Activated T-helper 1 cell treated with anti-CD3 and anti-CD28 coated beads, Interleukin-12 subunit alpha, Interleukin-12 subunit beta, Interleukin-2, Interleukin-4 antibody, amounts not matched to agents 30 ng/mL and 10 ng/mL and 1 ng/mL, durations not matched to agents 14 hours and 24 hours and 36 hours (primary cell): ENCODE measurements around the gene SLC25A53. TPM values are rescaled to one million over a fixed set of nuclear protein-coding genes. Genes with fewer than 3 reads are reported as not detected.
"Not testable (repeated sequence)": the region's sequence is repeated elsewhere in the genome, so short reads cannot be mapped to it uniquely, and the experiment has no call there.

ENCODE experiments used
- DNase-seq: peaks from one replicate; pipeline ENCODE4 v3.0.0; 2021; ENCODE audit warnings: low spot score
- H3K27ac Mint-ChIP-seq: one replicate; pipeline ENCODE4 v1.8.0; 2021; ENCODE audit warnings: mild to moderate bottlenecking, mixed read lengths
- H3K27me3 Mint-ChIP-seq: one replicate; pipeline ENCODE4 v1.8.0; 2022; ENCODE audit warnings: mild to moderate bottlenecking, moderate library complexity, mixed read lengths; ENCODE audit not compliant: insufficient read depth
- H3K36me3 Mint-ChIP-seq: one replicate; pipeline ENCODE4 v1.8.0; 2021; ENCODE audit warnings: low read depth, mixed read lengths
- H3K4me1 Mint-ChIP-seq: one replicate; pipeline ENCODE4 v1.8.0; 2021; ENCODE audit warnings: low read depth, mixed read lengths
- H3K4me3 Mint-ChIP-seq: one replicate; pipeline ENCODE4 v1.8.0; 2021; ENCODE audit warnings: mild to moderate bottlenecking, moderate library complexity, mixed read lengths
- H3K9me3 Mint-ChIP-seq: one replicate; pipeline ENCODE4 v1.8.0; 2021; ENCODE audit warnings: mixed read lengths
- intact Hi-C: fragments of 100-400 bp; cut with micrococcal nuclease; formaldehyde crosslinking; loops from one replicate; pipeline ENCODE4 v1.15.1; 2024
- total RNA-seq: library from RNA; stranded (reverse); gene quantifications from 2 replicates; pipeline ENCODE4 v1.2.3, GENCODE V29; 2022

Gene SLC25A53
- total RNA-seq, 1 donor from 2014 or later = 4.4 TPM

DNA sequence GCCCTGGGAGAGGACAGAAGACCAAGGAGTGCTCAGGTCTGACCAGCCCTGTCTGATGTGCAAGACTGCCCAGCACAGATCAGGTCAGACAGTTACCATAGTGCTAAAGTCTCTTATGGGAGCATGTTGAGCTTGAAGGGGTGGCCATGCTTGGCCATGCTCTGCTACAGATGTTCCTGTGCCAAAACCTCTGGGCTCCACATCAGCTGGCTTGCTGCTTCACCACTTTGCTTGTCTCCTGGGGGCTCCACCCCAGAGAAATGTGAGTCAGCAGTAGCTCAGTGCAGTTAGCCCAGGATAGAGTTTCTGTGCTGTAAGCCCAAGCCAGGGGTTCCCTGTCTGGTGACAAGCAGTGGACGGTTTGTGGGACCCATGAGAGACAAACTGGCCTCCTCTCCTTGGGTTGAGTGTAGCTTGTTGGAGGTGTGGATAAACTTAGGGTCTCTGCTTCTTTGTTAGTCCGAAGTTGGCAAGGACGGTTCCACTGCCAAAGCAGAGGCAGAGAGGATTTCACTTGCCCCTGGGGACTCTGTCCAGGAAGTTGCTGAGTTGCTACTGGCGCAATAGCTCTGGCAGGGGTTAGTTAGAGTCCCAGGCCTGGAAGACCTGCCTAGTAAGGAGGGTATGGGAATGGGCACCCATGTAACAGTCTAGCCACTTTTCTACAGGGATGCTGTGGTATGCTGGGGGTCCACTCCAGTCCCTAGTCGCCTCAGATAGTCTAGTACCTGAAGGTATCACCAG, 72.1 kb downstream of the SLC25A53 start:
- H3K4me1 Mint-ChIP-seq = no peaks in the 10 kb centered on the region
- no peaks in the 10 kb centered on the region for H3K9me3 Mint-ChIP-seq
- no peak overlapping the region for H3K27ac Mint-ChIP-seq
- intact Hi-C loops = no loop called here
- DNase-seq = no peak
- H3K27me3 Mint-ChIP-seq = peaks cover 3% of the 10 kb centered on the region
- no peak overlapping the region for H3K4me3 Mint-ChIP-seq
- no peaks in the 10 kb centered on the region for H3K36me3 Mint-ChIP-seq

DNA sequence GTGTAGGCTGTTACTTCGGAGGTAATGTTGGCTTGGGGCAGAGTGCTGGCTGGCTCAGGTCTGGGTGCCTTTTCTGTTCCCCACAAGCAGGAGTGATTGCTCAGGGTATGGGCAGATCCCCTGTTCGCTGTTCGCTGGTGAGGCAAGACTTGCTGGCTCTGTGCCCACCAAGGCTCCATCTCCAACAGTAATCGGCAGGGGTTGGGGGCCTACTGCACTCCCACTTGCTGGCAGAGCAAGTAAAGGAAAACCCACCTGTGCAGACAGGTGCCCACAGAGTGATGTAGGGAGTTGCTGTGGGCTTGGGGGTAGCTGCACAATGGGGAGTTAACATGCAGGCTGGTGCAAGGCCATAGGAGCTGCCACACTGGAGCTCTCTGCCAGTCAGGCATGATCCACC, 72.7 kb downstream of the SLC25A53 start:
- no peaks in the 10 kb centered on the region for H3K9me3 Mint-ChIP-seq
- H3K4me1 Mint-ChIP-seq = no peaks in the 10 kb centered on the region
- intact Hi-C loops = no loop called here
- no peaks in the 10 kb centered on the region for H3K36me3 Mint-ChIP-seq
- no peak for DNase-seq
- H3K27me3 Mint-ChIP-seq = peaks cover 3% of the 10 kb centered on the region
- no peak overlapping the region for H3K27ac Mint-ChIP-seq
- no peak overlapping the region for H3K4me3 Mint-ChIP-seq

DNA sequence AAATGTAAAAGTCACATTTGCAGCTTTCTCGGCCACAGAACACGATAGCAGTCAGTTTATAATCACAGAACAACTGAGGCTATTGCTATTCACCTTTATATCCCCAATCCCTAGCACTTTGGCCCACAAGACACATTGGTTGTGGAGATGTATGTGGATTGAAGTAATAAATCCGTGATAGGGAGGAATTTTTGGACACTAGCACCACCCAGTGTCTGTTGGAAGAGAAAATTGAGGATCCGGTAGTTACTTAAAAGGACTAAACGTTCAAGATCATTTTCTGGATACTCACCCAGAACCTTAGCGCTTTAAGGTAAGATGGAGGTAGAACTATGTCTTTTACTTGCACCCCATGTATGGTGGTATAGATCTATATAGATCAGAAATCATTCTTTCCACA, 79.0 kb downstream of the SLC25A53 start:
- intact Hi-C loops, H3K27me3 Mint-ChIP-seq: not testable (repeated sequence)

DNA sequence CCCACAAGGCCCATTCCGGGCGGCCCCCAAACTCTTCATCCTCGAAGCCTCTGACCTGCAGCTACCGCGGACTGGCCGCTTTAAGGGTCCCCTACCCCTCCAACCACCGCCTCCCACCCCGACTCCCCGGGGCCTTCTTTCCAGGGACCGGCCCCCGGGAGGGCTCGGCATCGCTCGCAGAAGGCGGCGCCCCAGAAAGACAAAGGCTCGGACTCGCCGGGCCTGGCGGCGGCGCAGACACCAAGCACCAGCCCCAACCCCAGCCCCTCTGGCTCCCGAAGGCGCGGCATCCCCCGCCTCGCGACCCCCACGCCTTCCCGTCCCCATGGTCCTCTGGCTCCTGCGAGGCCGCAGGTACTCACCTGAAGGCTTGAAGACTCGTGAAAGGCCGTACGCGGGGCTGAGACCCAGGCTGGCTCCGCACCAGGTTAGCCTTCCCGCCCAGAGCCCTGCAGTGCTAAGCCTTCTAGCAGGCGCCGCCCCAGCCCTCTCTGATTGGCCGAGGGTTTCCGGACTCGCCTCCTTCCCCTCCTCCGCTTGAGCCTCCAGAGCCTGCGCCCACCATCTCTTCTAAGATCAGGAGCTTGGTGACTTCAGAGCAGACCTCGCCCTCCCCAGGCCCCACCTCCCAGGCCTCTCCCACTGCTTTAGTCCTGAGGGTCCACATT, 80.9 kb downstream of the SLC25A53 start, which contains the start of gene TMSB15C:
TSS of gene TMSB15C (minus strand) at position 459 of the 668 bp plus-strand sequence.
- H3K36me3 Mint-ChIP-seq, H3K4me3 Mint-ChIP-seq, H3K27me3 Mint-ChIP-seq, H3K27ac Mint-ChIP-seq, H3K9me3 Mint-ChIP-seq, DNase-seq, intact Hi-C loops, H3K4me1 Mint-ChIP-seq: not testable (repeated sequence)

More for the DNA sequence above, 79.0 kb downstream of the SLC25A53 start:
- DNase-seq, H3K4me3 Mint-ChIP-seq, H3K36me3 Mint-ChIP-seq, H3K4me1 Mint-ChIP-seq, H3K9me3 Mint-ChIP-seq, H3K27ac Mint-ChIP-seq: not testable (repeated sequence)

DNA sequence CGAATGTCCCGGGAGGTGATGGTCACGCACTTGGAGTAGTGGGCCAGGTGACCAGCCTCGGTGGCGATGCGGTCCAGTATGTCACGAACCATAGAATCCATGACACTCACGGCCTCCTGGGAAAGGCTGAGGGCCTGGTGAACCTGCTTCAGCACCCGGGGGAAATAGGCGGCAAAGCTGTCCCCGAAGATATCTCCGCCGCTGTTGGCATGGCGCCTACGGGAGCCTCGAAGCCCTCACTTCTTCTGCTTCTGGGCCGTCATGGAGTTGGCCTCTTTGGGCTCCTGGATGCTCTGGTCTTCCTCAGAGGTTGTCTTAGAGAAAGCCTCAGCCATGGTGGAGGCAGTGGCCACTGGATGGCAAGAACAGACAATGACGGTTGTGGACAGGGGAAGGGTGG, 94.2 kb downstream of the SLC25A53 start:
- H3K27me3 Mint-ChIP-seq, H3K4me1 Mint-ChIP-seq, H3K36me3 Mint-ChIP-seq, H3K4me3 Mint-ChIP-seq, H3K9me3 Mint-ChIP-seq, intact Hi-C loops, H3K27ac Mint-ChIP-seq, DNase-seq: not testable (repeated sequence)

DNA sequence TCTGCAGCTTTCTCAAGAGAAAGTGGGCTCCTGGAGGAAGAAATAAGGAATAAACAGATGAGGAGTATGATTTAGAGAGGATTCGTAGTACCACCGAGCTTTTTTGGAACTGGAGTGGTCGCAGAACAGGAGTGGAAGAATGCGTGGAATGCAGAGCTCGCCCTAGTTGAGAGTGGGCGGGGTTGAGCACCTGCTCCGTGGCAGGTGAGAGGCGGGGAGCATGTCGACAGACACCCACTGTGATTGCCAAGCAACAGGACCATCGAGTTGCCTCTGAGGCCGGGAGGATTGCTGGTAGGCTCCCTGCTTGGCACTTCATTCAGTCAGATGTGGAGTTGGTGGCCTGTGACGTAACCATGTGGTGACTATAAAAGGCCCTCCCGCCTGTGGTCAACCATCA, 101.9 kb downstream of the SLC25A53 start:
- H3K27ac Mint-ChIP-seq, H3K36me3 Mint-ChIP-seq, H3K4me1 Mint-ChIP-seq, intact Hi-C loops, H3K9me3 Mint-ChIP-seq, H3K4me3 Mint-ChIP-seq, H3K27me3 Mint-ChIP-seq, DNase-seq: not testable (repeated sequence)

Other genes with a start within 250 kb of the SLC25A53 start
- gene TMSB15B, start 194.4 kb downstream of the SLC25A53 start, total RNA-seq = 8.6 and 8.9 TPM in 2 replicates
- gene H2BW1, start 143.3 kb downstream of the SLC25A53 start, total RNA-seq = not detected in 2 replicates
- gene H2BW2, start 117.1 kb downstream of the SLC25A53 start, total RNA-seq = not detected in 2 replicates
- 3.4 and 4.3 TPM in 2 replicates for gene TMSB15C, start 80.8 kb downstream of the SLC25A53 start, total RNA-seq
- gene ZCCHC18, start 44.5 kb downstream of the SLC25A53 start, total RNA-seq = 0.57 and 0.76 TPM in 2 replicates
- 10.8 and 12.7 TPM in 2 replicates for gene FAM199X, start 9.4 kb upstream of the SLC25A53 start, total RNA-seq
- not detected in 2 replicates for gene ESX1, start 97.9 kb upstream of the SLC25A53 start, total RNA-seq